IMR-90 (cell line): ENCODE measurements around the gene AXIN2.

Experiments used
- BHLHE40 ChIP-seq: fragments of 150-350 bp; IDR thresholded peaks from 2 replicates; pipeline ENCODE4 v1.6.1; 2016; ENCODE audit warnings: mild to moderate bottlenecking, low read depth, low read length
- POLR2A ChIP-seq: IDR thresholded peaks from 2 replicates; pipeline ENCODE4 v1.6.1; 2012; ENCODE audit warnings: mild to moderate bottlenecking, low read depth, low read length
- RAD21 ChIP-seq: IDR thresholded peaks from 2 replicates; pipeline ENCODE4 v1.6.1; 2012; ENCODE audit warnings: low read length, improper control_type of control experiment
- RCOR1 ChIP-seq: IDR thresholded peaks from 2 replicates; pipeline ENCODE4 v1.6.1; 2012; ENCODE audit warnings: mild to moderate bottlenecking, low read length, improper control_type of control experiment; ENCODE audit not compliant: insufficient replicate concordance
- TF ChIP-seq, protein P1 (sequence below): conservative IDR thresholded peaks from 2 replicates; pipeline ENCODE4 v1.5.1; 2012; ENCODE audit warnings: mild to moderate bottlenecking, low read depth, low read length, improper control_type of control experiment

DNA sequence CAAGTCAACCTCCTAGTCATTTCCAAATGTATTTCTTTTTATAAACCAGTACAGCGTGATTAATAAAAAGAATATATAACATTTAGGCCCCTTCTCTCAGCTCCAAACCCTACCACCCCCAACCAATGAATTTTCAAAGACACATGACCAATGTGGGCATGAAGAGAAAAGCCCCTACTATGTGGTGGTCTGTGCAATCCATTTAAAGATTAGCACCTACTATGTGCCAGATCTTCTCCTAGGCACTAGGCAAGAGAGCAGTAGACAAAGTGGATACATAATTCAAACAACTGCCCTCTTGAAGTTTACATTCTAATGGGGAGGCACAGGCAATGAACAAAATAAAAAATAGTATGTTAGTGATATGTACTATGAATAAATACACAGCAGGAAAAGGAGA, 19.4 kb downstream of the AXIN2 start:
- TF ChIP-seq, protein P1, sequence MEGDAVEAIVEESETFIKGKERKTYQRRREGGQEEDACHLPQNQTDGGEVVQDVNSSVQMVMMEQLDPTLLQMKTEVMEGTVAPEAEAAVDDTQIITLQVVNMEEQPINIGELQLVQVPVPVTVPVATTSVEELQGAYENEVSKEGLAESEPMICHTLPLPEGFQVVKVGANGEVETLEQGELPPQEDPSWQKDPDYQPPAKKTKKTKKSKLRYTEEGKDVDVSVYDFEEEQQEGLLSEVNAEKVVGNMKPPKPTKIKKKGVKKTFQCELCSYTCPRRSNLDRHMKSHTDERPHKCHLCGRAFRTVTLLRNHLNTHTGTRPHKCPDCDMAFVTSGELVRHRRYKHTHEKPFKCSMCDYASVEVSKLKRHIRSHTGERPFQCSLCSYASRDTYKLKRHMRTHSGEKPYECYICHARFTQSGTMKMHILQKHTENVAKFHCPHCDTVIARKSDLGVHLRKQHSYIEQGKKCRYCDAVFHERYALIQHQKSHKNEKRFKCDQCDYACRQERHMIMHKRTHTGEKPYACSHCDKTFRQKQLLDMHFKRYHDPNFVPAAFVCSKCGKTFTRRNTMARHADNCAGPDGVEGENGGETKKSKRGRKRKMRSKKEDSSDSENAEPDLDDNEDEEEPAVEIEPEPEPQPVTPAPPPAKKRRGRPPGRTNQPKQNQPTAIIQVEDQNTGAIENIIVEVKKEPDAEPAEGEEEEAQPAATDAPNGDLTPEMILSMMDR = no peak
- TF ChIP-seq POLR2A (no peak), RAD21 (no peak), BHLHE40 (no peak), RCOR1 (no peak)
